Left ventricle myocardium inferior (tissue), 1 donor: ENCODE results near the gene FBLN2. TPM values are rescaled to one million over a fixed set of nuclear protein-coding genes. Genes with fewer than 3 reads are reported as not detected.

Experiments used
- DNase-seq: peaks from one replicate; pipeline ENCODE4 v3.0.0-alpha.2; 2020
- H3K27ac ChIP-seq: fragments of 200-600 bp; replicated peaks from 2 replicates; pipeline ENCODE4 v1.8.0; 2021
- H3K27me3 ChIP-seq: fragments of 200-600 bp; 2 replicates; pipeline ENCODE4 v1.8.0; 2021; ENCODE audit warnings: low read depth
- H3K36me3 ChIP-seq: fragments of 200-600 bp; 2 replicates; pipeline ENCODE4 v1.8.0; 2021
- H3K4me1 ChIP-seq: fragments of 200-600 bp; 2 replicates; pipeline ENCODE4 v1.8.0; 2021
- H3K4me3 ChIP-seq: fragments of 200-600 bp; 2 replicates; pipeline ENCODE4 v1.8.0; 2021; ENCODE audit warnings: mild to moderate bottlenecking, moderate library complexity
- H3K9me3 ChIP-seq: fragments of 200-600 bp; replicated peaks from 2 replicates; pipeline ENCODE4 v1.8.0; 2021
- intact Hi-C: fragments of 100-400 bp; cut with micrococcal nuclease; formaldehyde crosslinking; loops from one replicate; pipeline ENCODE4 v1.11.0; 2022
- total RNA-seq: library from RNA; stranded (reverse); fragmentation: NEBNext Ultra II Directional; extraction: Animal tissue kit (Norgen Biotek cat#: 25700); gene quantifications from one replicate; pipeline ENCODE4 v1.2.1, GENCODE V29; 2021
- TF ChIP-seq, protein P1 (sequence below): fragments of 200-600 bp; IDR thresholded peaks from 2 replicates; pipeline ENCODE4 v1.8.0; 2021; ENCODE audit warnings: antibody characterized with exemption, mild to moderate bottlenecking, borderline replicate concordance
- donor health status: DM: no; HTN: yes; CAD: no; lungs with severe emphysema.

FBLN2 gene
- total RNA-seq, 1 donor from 2014 or later: 56.7 TPM

DNA sequence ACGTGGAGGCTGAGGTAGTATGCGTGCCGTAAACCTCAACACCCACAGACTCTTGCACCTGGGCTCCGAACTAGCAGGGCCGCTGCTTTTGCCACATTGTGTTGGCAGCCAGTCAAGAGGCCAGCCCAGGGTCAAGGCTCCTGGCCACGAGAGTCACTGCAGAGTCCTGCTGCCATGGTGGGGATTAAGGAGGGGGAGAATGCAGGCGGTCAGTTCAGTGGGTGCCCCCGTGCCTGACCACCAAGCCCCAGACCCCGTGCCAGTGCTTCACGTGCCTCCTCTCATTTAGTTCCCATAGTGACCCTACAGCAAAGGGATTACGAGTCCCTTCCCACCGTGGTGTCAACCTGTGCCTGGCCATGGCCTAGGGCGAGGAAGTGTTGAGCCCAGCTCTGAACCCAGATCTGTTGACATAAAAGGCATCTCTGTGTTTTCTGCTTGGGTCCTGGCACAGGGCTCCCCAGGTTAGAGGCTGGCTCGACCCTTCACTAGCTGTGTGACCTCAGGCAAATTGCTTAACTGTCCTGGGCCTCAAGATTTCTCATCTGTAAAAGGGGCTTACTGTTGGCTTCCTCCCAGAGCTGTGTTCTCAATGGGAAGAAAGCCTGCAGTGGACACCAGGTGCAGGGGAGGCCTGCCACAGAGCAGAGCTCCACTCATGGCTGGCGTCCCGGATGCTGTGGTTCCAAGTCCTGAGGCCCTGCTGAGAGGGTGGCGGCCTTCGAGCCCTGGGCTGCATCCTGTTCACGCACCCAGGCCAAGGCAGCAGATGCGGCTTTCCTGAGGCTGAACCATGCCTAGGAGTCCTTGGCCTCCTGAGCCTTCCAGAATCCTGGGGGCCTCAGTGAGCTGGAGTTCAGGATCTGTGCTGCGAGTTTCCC lies 32.8 kb downstream of the FBLN2 start:
- peak overlapping the region; percentile 43 for H3K27ac ChIP-seq

DNA sequence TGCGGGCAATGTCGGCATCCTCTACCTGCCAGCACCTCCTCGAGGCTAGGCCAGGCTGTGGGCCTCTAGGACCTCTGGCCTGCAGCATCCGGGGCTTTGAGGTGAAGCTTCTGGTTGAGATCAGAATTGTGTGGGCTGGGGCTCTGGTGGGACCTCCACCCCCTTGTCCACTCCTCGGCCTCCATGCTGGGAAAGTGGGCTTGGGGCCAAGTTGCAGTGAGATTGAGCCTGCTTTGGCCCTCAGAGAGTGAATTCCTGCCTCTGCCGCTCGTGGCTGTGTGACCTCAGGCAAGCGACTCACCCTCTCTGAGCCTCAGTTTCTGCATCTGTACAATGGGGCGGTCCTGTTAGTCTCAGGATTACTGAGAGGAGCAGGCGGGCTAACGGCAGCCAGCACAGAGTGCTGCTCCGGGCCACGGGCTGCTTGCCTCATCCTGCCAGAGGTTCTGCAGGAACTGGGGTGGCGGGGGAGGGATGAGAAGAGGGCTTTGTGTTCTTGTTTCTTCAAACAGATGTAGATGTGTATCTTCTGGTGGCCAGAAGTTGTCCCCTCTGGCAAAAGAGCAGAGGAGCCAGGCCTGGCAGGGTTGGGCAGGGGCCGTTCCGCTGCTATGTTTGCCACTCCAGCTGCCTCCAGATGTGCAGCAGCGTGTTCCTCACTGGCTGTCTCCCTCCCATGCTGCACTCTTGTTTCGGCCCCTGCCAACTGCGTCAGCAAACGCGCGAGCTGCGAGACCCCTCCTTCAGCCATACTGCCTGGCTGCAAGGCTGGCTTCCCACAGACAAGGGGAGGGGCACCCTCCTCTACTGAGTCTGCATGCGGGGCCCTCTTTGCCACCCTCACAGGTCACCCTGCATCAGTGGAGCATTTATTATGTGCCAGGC lies 33.7 kb downstream of the FBLN2 start:
- TF ChIP-seq, protein P1, sequence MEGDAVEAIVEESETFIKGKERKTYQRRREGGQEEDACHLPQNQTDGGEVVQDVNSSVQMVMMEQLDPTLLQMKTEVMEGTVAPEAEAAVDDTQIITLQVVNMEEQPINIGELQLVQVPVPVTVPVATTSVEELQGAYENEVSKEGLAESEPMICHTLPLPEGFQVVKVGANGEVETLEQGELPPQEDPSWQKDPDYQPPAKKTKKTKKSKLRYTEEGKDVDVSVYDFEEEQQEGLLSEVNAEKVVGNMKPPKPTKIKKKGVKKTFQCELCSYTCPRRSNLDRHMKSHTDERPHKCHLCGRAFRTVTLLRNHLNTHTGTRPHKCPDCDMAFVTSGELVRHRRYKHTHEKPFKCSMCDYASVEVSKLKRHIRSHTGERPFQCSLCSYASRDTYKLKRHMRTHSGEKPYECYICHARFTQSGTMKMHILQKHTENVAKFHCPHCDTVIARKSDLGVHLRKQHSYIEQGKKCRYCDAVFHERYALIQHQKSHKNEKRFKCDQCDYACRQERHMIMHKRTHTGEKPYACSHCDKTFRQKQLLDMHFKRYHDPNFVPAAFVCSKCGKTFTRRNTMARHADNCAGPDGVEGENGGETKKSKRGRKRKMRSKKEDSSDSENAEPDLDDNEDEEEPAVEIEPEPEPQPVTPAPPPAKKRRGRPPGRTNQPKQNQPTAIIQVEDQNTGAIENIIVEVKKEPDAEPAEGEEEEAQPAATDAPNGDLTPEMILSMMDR: no peak
- no peaks in the 10 kb centered on the region for H3K9me3 ChIP-seq
- H3K4me3 ChIP-seq: no peak overlapping the region
- intact Hi-C loops: no loop called here
- H3K4me1 ChIP-seq: peaks cover 16% of the 10 kb centered on the region
- peak overlapping the region; percentile 43 for H3K27ac ChIP-seq
- no peak for DNase-seq
- H3K27me3 ChIP-seq: no peaks in the 10 kb centered on the region
- no peaks in the 10 kb centered on the region for H3K36me3 ChIP-seq

More for the DNA sequence above, 32.8 kb downstream of the FBLN2 start:
- H3K36me3 ChIP-seq: no peaks in the 10 kb centered on the region
- peaks cover 16% of the 10 kb centered on the region for H3K4me1 ChIP-seq
- no peaks in the 10 kb centered on the region for H3K9me3 ChIP-seq
- peak; percentile 42 for DNase-seq
- H3K4me3 ChIP-seq: no peak overlapping the region
- H3K27me3 ChIP-seq: no peaks in the 10 kb centered on the region
- intact Hi-C loops: no loop called here
- TF ChIP-seq, protein P1: no peak

DNA sequence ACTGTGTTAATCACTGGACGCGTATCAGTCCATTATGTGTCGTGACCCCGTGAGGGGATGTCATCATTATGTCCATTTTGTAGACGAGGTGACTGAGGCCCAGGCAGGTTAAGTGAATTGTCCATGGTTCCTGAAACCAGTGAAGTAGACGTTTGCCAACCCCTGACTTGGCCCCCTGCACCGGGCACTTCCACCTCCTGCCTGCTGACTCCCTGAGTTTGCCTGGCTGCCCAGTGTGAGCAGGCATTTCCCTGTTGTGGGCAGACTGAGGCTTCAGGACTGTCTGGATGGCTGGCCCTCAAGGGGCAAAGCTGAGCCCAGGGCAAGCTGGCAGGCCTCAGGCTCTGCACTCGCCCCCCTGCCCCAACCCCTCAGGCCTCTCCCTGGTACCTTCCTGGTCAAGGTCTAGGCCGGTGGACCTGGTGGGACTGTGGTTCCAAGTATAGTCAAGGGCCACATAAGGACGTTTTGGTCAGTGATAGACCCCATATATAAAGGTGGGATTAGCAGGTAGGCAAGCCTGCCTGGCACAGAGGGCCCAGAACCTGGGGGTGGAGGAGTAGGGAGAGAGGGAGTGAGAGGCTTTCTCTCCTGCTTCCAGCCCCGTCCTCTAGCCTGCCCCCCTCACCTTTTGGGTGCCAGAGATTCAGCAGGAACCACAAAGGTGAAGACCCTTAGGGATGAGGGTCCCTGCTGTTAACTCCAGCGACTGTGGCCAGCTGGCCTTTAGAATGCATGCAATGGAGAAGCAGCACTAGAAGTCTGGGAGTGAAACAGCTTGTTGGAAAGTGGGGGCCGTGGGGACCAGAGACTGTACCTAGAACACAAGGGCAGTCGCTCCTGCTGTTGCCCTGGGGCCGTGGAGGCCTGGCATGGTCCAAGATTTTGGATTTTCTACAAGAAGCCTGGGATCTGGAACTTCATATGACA lies 34.6 kb downstream of the FBLN2 start:
- peak overlapping the region; percentile 43 for H3K27ac ChIP-seq
- H3K4me3 ChIP-seq: no peak overlapping the region
- H3K4me1 ChIP-seq: peaks cover 16% of the 10 kb centered on the region
- no peaks in the 10 kb centered on the region for H3K27me3 ChIP-seq
- TF ChIP-seq, protein P1: no peak
- H3K36me3 ChIP-seq: no peaks in the 10 kb centered on the region
- intact Hi-C loops: no loop called here
- no peaks in the 10 kb centered on the region for H3K9me3 ChIP-seq
- DNase-seq: no peak

DNA sequence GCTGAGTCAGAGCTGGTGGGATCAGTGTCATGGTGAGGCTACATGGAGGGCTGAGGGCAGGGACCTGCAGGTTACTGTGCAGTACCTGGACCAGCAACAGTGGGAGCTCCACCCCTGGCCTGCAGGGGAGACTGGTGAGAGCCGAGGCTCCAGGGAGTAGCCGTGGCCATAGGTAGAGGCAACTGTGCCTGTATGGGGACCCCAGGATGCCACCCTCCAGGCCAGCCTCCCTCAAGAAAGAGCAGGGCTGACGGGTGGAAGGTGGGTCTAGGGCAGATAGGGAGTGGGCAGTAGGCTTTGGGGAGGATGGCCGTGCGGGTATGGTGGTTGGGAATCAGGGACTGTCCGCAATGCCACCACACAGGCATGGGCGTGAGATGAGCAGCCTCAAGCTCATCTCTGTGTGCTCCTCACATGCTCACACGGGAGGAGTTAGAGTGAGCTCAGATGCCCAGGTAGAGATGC lies 35.5 kb downstream of the FBLN2 start:
- H3K4me1 ChIP-seq: peaks cover 16% of the 10 kb centered on the region
- DNase-seq: no peak
- H3K27ac ChIP-seq: no peak overlapping the region
- TF ChIP-seq, protein P1: no peak
- H3K36me3 ChIP-seq: no peaks in the 10 kb centered on the region
- H3K27me3 ChIP-seq: no peaks in the 10 kb centered on the region
- H3K4me3 ChIP-seq: no peak overlapping the region
- H3K9me3 ChIP-seq: no peaks in the 10 kb centered on the region
- intact Hi-C loops: no loop called here
